SK-N-SH (cell line): ENCODE measurements around the gene PLVAP. TPM values are rescaled to one million over a fixed set of nuclear protein-coding genes. Genes with fewer than 3 reads are reported as not detected.

Experiments used
- CTCF ChIA-PET: fragments of 300-600, 350-600 bp; formaldehyde crosslinking; extraction: SDS; loops from one replicate; lab custom pipeline; 2021; lab: Yijun Ruan, JAX
- POLR2A ChIA-PET: fragments of 350-600 bp; sonication (Branson Sonifier 250); formaldehyde crosslinking; extraction: SDS; loops from one replicate; lab custom pipeline; 2020; ENCODE audit warnings: antibody characterized with exemption, inconsistent platforms; lab: Yijun Ruan, JAX
- DNase-seq: peaks from one replicate; pipeline ENCODE4 v3.0.0; 2012
- H2AFZ ChIP-seq: fragments of 200-600 bp; sonication (generic); 2 replicates; pipeline ENCODE4 v1.8.1; 2016; ENCODE audit warnings: antibody characterized with exemption, mild to moderate bottlenecking, low read depth
- H3F3A ChIP-seq: fragments of 200-600 bp; sonication (generic); replicated peaks from 2 replicates; pipeline ENCODE3; 2016; ENCODE audit warnings: antibody characterized with exemption, mild to moderate bottlenecking; ENCODE audit not compliant: insufficient read depth
- H3K27ac ChIP-seq, 2 experiments: fragments of 200-500 bp in 1 of 2; fragments of 200-600 bp in 1 of 2; sonication (Bioruptor generic) in 1 of 2; sonication (generic), shearing (Covaris generic) in 1 of 2; 2 replicates each; pipeline versions ENCODE4 v1.5.1 to v1.6.1; 2014 to 2016; ENCODE audit warnings: low read depth in 2 of 2, inconsistent platforms in 1 of 2, low read length in 1 of 2, mild to moderate bottlenecking in 1 of 2, mixed read lengths in 1 of 2
- H3K27me3 ChIP-seq: fragments of 200-600 bp; sonication (generic), shearing (Covaris generic); 2 replicates; pipeline ENCODE4 v1.6.1; 2016; ENCODE audit warnings: mixed run types; ENCODE audit not compliant: insufficient read depth
- H3K36me3 ChIP-seq, 2 experiments: fragments of 200-500 bp in 1 of 2; fragments of 200-600 bp in 1 of 2; sonication (Bioruptor generic) in 1 of 2; sonication (generic) in 1 of 2; replicated peaks in 1 of 2; 2 replicates each; pipeline versions ENCODE3 to v1.5.1; 2014 to 2016; ENCODE audit warnings: low read length in 1 of 2, mild to moderate bottlenecking in 1 of 2; ENCODE audit not compliant: insufficient read depth in 2 of 2, control insufficient read depth in 1 of 2
- H3K4me1 ChIP-seq, 2 experiments: fragments of 200-500 bp in 1 of 2; fragments of 200-600 bp in 1 of 2; sonication (Bioruptor generic) in 1 of 2; sonication (generic), shearing (Covaris generic) in 1 of 2; 2 replicates each; pipeline versions ENCODE4 v1.5.1 to v1.6.1; 2014 to 2016; ENCODE audit warnings: low read depth in 1 of 2, low read length in 1 of 2, mixed run types in 1 of 2; ENCODE audit not compliant: insufficient read depth in 2 of 2, control insufficient read depth in 1 of 2
- H3K4me2 ChIP-seq: fragments of 200-600 bp; sonication (generic), shearing (Covaris generic); 2 replicates; pipeline ENCODE4 v1.6.1; 2017; ENCODE audit warnings: mixed run types
- H3K4me3 ChIP-seq, 2 experiments: fragments of 200-500 bp in 1 of 2; fragments of 200-600 bp in 1 of 2; sonication (Bioruptor generic) in 1 of 2; sonication (generic), shearing (Covaris generic) in 1 of 2; 2 replicates each; pipeline versions ENCODE4 v1.5.1 to v1.8.1; 2014 to 2016; ENCODE audit warnings: low read depth in 2 of 2, inconsistent platforms in 1 of 2, low read length in 1 of 2, mild to moderate bottlenecking in 1 of 2, mixed read lengths in 1 of 2, moderate library complexity in 1 of 2
- H3K79me2 ChIP-seq: fragments of 200-600 bp; sonication (generic); 2 replicates; pipeline ENCODE4 v1.8.1; 2017; ENCODE audit warnings: mild to moderate bottlenecking; ENCODE audit not compliant: insufficient read depth
- H3K9ac ChIP-seq: fragments of 200-600 bp; sonication (generic); 2 replicates; pipeline ENCODE4 v1.6.1; 2017; ENCODE audit warnings: mixed run types
- H3K9me2 ChIP-seq: fragments of 200-600 bp; sonication (generic); 2 replicates; pipeline ENCODE4 v1.6.1; 2017; ENCODE audit warnings: mixed run types
- H3K9me3 ChIP-seq: fragments of 200-600 bp; sonication (generic); 2 replicates; pipeline ENCODE4 v1.6.1; 2017; ENCODE audit warnings: mixed run types, mild to moderate bottlenecking, moderate library complexity
- H4K20me1 ChIP-seq: fragments of 200-600 bp; sonication (generic); 2 replicates; pipeline ENCODE4 v1.6.1; 2017; ENCODE audit warnings: mild to moderate bottlenecking, mixed run types; ENCODE audit not compliant: insufficient read depth
- CHD2 ChIP-seq: fragments of 150-350 bp; IDR thresholded peaks from 2 replicates; pipeline ENCODE4 v1.6.1; 2018; ENCODE audit warnings: low read length; ENCODE audit not compliant: partially characterized antibody
- ELF1 ChIP-seq: IDR thresholded peaks from 2 replicates; pipeline ENCODE4 v1.4.0; 2012
- EP300 ChIP-seq, 2 experiments: IDR thresholded peaks; 2 replicates each; pipeline versions ENCODE4 v1.4.0 to v1.6.1; 2012; ENCODE audit warnings: borderline replicate concordance in 1 of 2, low read depth in 1 of 2, low read length in 1 of 2
- EZH2phosphoT487 ChIP-seq: fragments of 200-600 bp; sonication (generic); IDR thresholded peaks from 2 replicates; pipeline ENCODE4 v1.6.1; 2017; ENCODE audit warnings: low read depth, mixed run types, mild to moderate bottlenecking, antibody characterized with exemption, moderate library complexity, borderline replicate concordance
- MEF2A ChIP-seq: IDR thresholded peaks from 2 replicates; pipeline ENCODE4 v1.4.0; 2012; ENCODE audit warnings: low read depth, borderline replicate concordance
- NFIC ChIP-seq: IDR thresholded peaks from 2 replicates; pipeline ENCODE4 v1.4.0; 2012; ENCODE audit warnings: borderline replicate concordance
- NRF1 ChIP-seq: IDR thresholded peaks from 2 replicates; pipeline ENCODE4 v1.6.1; 2012; ENCODE audit warnings: low read depth, mild to moderate bottlenecking, low read length
- POLR2AphosphoS5 ChIP-seq: IDR thresholded peaks from 2 replicates; pipeline ENCODE4 v1.6.1; 2012; ENCODE audit warnings: low read depth, low read length
- SIN3A ChIP-seq: IDR thresholded peaks from 2 replicates; pipeline ENCODE4 v1.6.1; 2012; ENCODE audit warnings: low read depth, mild to moderate bottlenecking, low read length, moderate library complexity, borderline replicate concordance
- TEAD4 ChIP-seq: IDR thresholded peaks from 2 replicates; pipeline ENCODE4 v1.4.0; 2012; ENCODE audit warnings: mild to moderate bottlenecking, borderline replicate concordance; ENCODE audit not compliant: insufficient read depth
- YY1 ChIP-seq: IDR thresholded peaks from 2 replicates; pipeline ENCODE4 v1.4.0; 2012; ENCODE audit warnings: low read depth, mild to moderate bottlenecking
- WGBS: methylation state at CpG from one replicate; pipeline ENCODE4 v1.1.6; 2017; ENCODE audit warnings: low lambda C conversion rate; 5-methylcytosine and 5-hydroxymethylcytosine counted together
- polyA plus RNA-seq, 3 experiments: library from polyadenylated mRNA; depleted of rRNA; stranded (reverse); fragments of >200 nt; gene quantifications; 2 replicates each; pipeline ENCODE4 v1.2.3, GENCODE V29; 2012

The PLVAP gene
- polyA plus RNA-seq, 1 of the 3 experiments (the other 2 are of a cell fraction), result not detected

GRCh38 chr19:17405250-17406045 lies 28.3 kb upstream of the PLVAP start, which contains the start of gene BST2:
Gene BST2, minus strand, starts transcription at chr19:17405630. Its CDS starts 55 bp downstream, at chr19:17405575.
- POLR2A ChIA-PET, result no interaction called here

GRCh38 chr19:17404621-17405249 lies 27.6 kb upstream of the PLVAP start:
- POLR2A ChIA-PET, result no interaction called here
- WGBS, result 90% methylated on average over 7 of the region's 7 CpGs
- H3K4me3 ChIP-seq, result no peak overlapping the region; a peak in 1 of 4 replicates
- H2AFZ ChIP-seq, result no peak overlapping the region
- H3K9ac ChIP-seq, result no peak overlapping the region
- H3K27me3 ChIP-seq, result no peaks in the 10 kb centered on the region
- no peaks in the 10 kb centered on the region for H3K79me2 ChIP-seq
- no peaks in the 10 kb centered on the region for H4K20me1 ChIP-seq
- peaks cover 0 to 23% of the 10 kb centered on the region in 2 experiments; a peak in 1 of 4 replicates for H3K4me1 ChIP-seq
- no peak for TF ChIP-seq YY1
- TF ChIP-seq POLR2AphosphoS5, result no peak
- TF ChIP-seq CHD2, result no peak
- TF ChIP-seq EZH2phosphoT487, result no peak
- no peak for TF ChIP-seq TEAD4
- no peak for TF ChIP-seq NRF1
- no peaks in the 10 kb centered on the region for H3K9me3 ChIP-seq
- H3K27ac ChIP-seq, result peak overlapping the region in 1 of 2 experiments; percentile 47; a peak in 1 of 4 replicates
- no peaks in the 10 kb centered on the region for H3F3A ChIP-seq
- H3K4me2 ChIP-seq, result no peak overlapping the region
- DNase-seq, result peak; percentile 16
- CTCF ChIA-PET, result interaction anchor here (0.7 to 1.5 kb wide), 3 partner anchors 10 to 19 kb away, joined by 3 to 8 read pairs (median 4); no protein-coding TSS in a partner anchor
- no peaks in the 10 kb centered on the region for H3K36me3 ChIP-seq
- H3K9me2 ChIP-seq, result no peaks in the 10 kb centered on the region

More at GRCh38 chr19:17405250-17406045, 28.3 kb upstream of the PLVAP start, which contains the start of gene BST2:
- Histone ChIP-seq H3K79me2 (no peaks in the 10 kb centered on the region), H3K4me2 (no peak within 1 kb of the TSS), H3K36me3 (no peaks in the 10 kb centered on the region), H2AFZ (no peak within 1 kb of the TSS; the same call in 1 of the 2 replicates), H3K9ac (no peak within 1 kb of the TSS), H3K9me3 (no peaks in the 10 kb centered on the region), H3K27me3 (no peaks in the 10 kb centered on the region), H3K27ac (peak within 1 kb of the TSS in 1 of 2 experiments; percentile 47; a peak in 1 of 4 replicates), H4K20me1 (no peaks in the 10 kb centered on the region), H3K9me2 (no peaks in the 10 kb centered on the region), H3K4me1 (peaks cover 0 to 23% of the 10 kb centered on the region in 2 experiments; a peak in 1 of 4 replicates), H3F3A (no peaks in the 10 kb centered on the region), H3K4me3 (no peak within 1 kb of the TSS; a peak in 1 of 4 replicates)
- 91% methylated on average over 12 of the region's 18 CpGs for WGBS
- CTCF ChIA-PET, result interaction anchor here (1.3 to 1.5 kb wide), 2 partner anchors 14 to 19 kb away, joined by 4 to 8 read pairs; no protein-coding TSS in a partner anchor
- DNase-seq, result peak; percentile 39
- no peak for TF ChIP-seq NFIC
- no peak for TF ChIP-seq ELF1
- TF ChIP-seq MEF2A, result no peak
- no peak for TF ChIP-seq SIN3A
- no peak for TF ChIP-seq EP300 (IDR thresholded peaks at IDR 0.05; ENCODE audit: borderline replicate concordance in 1 of 2, low read depth in 1 of 2, low read length in 1 of 2)
